ENCODE results near the gene RAB3B.
"Not testable (repeated sequence)": the region's sequence is repeated elsewhere in the genome, so short reads cannot be mapped to it uniquely, and the experiment has no call there.

The RAB3B gene

GRCh38 chr1:51990478-51990965 is at the start of gene RAB3B:
RAB3B (minus strand) TSS chr1:51990700; CDS start chr1:51977117, 13,583 bp downstream.
- DNase-seq (ENCODE audit: low read depth in 2 of 2): peak; percentile 58 to 79

- DNase-seq (ENCODE audit: low read depth in 2 of 2): no peak
Measured at GRCh38 chr1:52037909-52038308, 47.4 kb upstream of the RAB3B start.

GRCh38 chr1:52037402-52037814 is 46.9 kb upstream of the RAB3B start:
- no peak for DNase-seq (ENCODE audit: low read depth in 2 of 2)

GRCh38 chr1:52034050-52034384 is 43.5 kb upstream of the RAB3B start:
- DNase-seq (ENCODE audit: low read depth in 2 of 2): no peak

- DNase-seq (ENCODE audit: low read depth in 2 of 2): peak; percentile 75 to 77
Measured at GRCh38 chr1:52033190-52034049, 42.9 kb upstream of the RAB3B start, which contains the start of gene KTI12. KTI12 (minus strand) TSS chr1:52033810; CDS start chr1:52033761, 49 bp downstream.

GRCh38 chr1:52032785-52033131 is 42.3 kb upstream of the RAB3B start:
- DNase-seq (ENCODE audit: low read depth in 2 of 2): no peak

- DNase-seq (ENCODE audit: low read depth in 2 of 2): no peak
Measured at GRCh38 chr1:52032124-52032784, 41.8 kb upstream of the RAB3B start.

GRCh38 chr1:52028839-52029238 is 38.3 kb upstream of the RAB3B start:
- not testable (repeated sequence) for DNase-seq (ENCODE audit: low read depth in 2 of 2)

- no peak for DNase-seq (ENCODE audit: low read depth in 2 of 2)
Measured at GRCh38 chr1:52028328-52028727, 37.8 kb upstream of the RAB3B start.

- DNase-seq (ENCODE audit: low read depth in 2 of 2): no peak
Measured at GRCh38 chr1:52026278-52026677, 35.8 kb upstream of the RAB3B start.

- DNase-seq (ENCODE audit: low read depth in 2 of 2): no peak
Measured at GRCh38 chr1:52022133-52022532, 31.6 kb upstream of the RAB3B start.

- DNase-seq (ENCODE audit: low read depth in 2 of 2): no peak
Measured at GRCh38 chr1:52008071-52008809, 17.7 kb upstream of the RAB3B start.

GRCh38 chr1:52007215-52008002 is 16.9 kb upstream of the RAB3B start:
- DNase-seq (ENCODE audit: low read depth in 2 of 2): no peak

- DNase-seq (ENCODE audit: low read depth in 2 of 2): not testable (repeated sequence)
Measured at GRCh38 chr1:52006081-52006553, 15.6 kb upstream of the RAB3B start.

GRCh38 chr1:52005548-52005947 is 15.0 kb upstream of the RAB3B start:
- not testable (repeated sequence) for DNase-seq (ENCODE audit: low read depth in 2 of 2)

GRCh38 chr1:52003877-52004276 is 13.4 kb upstream of the RAB3B start:
- no peak for DNase-seq (ENCODE audit: low read depth in 2 of 2)

- peak in 1 of 2 donors; percentile 49 for DNase-seq (ENCODE audit: low read depth in 2 of 2)
Measured at GRCh38 chr1:52002038-52002917, 11.8 kb upstream of the RAB3B start.

GRCh38 chr1:51998701-51999100 is 8.2 kb upstream of the RAB3B start:
- DNase-seq (ENCODE audit: low read depth in 2 of 2): no peak

GRCh38 chr1:51997974-51998382 is 7.5 kb upstream of the RAB3B start:
- no peak for DNase-seq (ENCODE audit: low read depth in 2 of 2)
